GM11168 (cell line): Measurements from ENCODE around the gene RPL39L.
"Not testable (repeated sequence)": the region's sequence is repeated elsewhere in the genome, so short reads cannot be mapped to it uniquely, and the experiment has no call there.

ENCODE experiments used
- in situ Hi-C: fragments of 300-500 bp; cut with MboI; formaldehyde crosslinking; loops from one replicate; pipeline ENCODE4 v1.12.0; 2022; ENCODE audit warnings: low sequenced_read_pairs; ENCODE audit not compliant: unreplicated experiment

The RPL39L gene

DNA sequence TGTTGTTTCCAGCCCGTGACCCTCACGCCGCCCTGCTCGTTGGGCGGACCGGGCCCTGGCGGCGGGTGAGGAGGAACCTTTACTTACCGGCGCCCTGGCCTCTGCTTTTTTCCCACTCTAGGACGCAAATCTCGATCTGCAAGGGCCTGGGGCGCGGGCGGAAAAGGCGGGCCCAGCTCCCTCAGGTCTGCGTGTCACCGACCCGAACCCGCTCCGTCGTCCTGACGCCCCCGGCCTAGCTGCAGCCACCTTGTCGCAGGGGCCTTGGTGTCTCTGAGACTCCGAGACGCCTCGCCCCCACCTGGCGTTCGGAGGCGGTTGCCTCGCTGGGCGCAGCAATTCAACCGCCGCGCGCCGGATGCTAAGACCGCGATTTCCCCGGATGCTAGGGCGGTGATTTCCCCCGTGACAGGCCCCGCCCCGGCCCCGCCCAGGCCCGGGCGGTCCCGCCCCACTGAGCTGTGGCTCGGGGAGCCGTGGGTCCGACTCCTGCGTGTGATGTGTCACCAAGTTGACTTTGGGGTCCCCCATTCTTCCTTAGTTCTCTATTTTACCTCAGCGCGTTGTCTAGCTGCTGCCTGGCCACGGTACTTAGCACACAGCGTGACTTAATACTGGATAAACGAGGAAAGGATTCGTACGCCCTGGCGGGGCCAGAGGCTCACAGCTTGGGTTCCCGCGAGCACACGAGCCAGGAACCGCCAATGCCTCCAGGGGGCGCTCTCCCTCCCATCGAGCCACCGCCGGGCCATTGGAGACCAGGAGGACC lies at the start of gene RPL39L:
Gene RPL39L (minus strand): TSS at position 371 of the 769 bp plus-strand sequence. CDS start 18,196 bp downstream, outside the sequence.
- in situ Hi-C loops: no loop called here

DNA sequence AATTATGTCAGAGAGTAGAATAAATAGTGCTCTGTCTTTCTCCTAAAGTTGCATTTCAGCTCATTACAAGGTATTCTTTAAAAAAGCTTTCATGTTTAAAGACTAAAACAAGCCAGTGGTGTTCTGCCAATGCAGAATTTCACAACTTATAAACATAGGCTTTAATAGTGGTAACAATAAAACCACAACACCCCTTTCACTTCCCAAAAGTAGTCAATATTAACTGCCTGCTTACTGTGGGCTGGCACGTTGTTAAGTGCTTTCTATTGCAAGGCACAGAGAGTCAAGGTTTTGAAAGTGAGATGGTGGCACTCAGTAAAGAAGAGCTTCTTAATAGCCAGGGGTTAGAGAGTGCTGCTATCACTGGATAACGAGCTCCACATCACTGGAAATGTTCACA lies 49.6 kb upstream of the RPL39L start:
- in situ Hi-C loops: no loop called here

DNA sequence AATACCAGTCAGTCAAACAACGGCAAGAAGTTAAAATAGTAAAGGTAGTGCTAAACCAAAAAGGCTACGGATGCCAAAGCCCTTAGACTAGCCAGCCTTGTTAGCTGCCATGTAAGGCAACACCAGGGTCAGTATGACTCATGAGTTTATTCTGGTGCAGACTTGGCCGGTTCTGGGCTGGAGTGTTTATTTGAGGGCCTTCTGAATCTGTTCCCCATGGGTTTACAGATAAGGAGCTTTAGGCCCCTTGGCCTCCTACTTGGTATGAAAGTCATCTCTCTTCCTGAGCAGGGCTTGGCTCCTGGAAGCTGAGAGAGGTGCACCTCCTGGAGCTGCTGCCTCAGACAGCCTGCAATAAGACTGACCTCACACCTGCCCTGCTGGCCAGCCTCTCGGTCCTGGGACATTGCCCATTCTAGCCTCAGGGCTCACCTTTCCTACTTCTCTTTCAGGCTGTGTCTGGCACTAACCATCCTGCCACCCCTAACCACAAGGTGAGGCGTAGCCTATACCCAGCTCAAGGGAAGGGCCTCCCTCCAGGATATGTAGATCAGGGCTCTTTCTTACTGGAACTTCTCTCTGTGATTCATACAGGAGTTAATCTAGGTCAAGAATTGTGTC lies 47.6 kb upstream of the RPL39L start:
- in situ Hi-C loops: no loop called here

DNA sequence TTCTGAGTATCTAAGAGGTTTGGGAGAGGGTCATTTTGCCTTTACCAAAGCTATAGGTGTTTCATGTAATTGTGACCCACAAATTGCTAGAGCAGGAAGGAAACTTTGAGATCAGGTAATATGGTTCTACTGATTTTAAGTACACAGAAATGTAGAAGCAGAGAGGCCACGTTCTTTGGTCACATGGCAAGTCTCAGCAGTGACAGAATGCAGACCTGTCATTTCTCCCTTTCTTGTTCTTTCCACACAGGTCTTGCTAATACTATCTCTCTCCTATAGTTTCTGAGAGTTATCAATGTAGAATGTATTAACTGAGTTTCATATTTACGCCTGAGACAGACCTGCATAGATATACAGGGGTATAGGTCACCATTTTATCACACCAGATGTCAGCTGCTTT lies 47.1 kb upstream of the RPL39L start:
- in situ Hi-C loops: no loop called here

DNA sequence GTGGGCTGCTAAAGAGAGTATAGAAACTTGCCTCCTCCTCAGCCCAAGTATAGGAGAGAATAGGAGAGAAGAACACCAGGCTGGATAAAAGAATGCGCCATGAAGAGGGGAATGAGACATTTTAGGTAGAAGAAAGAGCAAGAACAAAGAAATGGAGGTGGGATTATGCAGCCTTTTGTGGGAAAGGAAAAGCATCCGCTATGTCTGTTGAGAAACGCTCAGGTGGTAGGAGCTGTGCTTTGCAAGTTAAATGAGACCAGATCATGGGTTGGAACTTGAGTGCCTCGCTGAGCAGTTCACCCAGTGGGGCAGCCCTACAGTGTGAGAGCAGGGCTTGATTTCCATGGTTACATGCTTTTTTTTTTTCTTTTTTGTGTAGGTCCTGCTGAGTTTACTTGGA lies 46.5 kb upstream of the RPL39L start:
- in situ Hi-C loops: no loop called here

DNA sequence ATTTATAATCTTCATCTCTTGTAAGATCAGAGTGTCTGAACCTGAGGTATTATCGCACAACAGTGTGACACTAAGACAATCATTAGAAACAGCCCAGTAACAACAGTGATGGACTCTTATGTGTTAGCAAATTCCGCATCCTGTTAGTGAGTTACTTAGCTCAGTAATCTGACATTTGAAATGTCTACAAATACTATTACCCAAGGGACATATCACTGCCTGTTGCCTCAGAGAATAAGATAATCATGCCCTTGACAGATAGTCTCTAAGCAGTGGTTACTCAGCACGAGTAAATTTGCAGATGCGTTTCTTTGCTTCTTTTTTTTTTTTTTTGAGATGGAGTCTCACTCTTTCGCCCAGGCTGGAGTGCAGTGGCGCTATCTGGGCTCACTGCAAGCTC lies 44.6 kb upstream of the RPL39L start:
- in situ Hi-C loops: no loop called here

DNA sequence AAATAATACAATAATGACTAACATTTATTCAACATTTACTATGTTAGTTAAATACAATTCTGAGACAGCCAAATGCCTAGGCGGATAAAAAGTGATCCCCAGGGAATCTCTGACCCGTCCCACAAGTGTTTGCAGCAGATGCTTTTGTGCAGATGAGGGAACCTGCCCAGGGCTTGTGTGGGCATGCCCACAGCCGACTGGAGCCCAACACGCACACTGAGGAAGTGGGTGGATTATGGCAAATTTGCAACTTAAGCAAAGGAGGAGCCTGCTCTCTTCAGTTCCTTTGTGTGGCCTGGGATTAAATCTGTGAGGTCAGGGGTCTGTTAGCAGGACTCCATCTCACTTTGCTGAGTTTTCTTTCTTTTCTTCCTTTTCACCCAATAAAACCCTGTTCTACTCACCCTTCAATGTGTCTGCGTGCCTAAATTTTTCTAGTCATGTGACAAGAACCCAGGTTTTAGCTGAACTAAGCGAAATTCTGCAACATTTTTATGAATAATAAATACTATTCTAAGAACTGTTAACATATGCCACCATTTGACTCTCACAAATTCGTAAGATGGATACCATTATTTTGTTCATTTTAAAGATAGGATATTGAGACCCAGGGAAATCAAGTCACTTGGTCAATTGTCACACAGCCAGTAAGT lies 44.0 kb upstream of the RPL39L start:
- in situ Hi-C loops: no loop called here

DNA sequence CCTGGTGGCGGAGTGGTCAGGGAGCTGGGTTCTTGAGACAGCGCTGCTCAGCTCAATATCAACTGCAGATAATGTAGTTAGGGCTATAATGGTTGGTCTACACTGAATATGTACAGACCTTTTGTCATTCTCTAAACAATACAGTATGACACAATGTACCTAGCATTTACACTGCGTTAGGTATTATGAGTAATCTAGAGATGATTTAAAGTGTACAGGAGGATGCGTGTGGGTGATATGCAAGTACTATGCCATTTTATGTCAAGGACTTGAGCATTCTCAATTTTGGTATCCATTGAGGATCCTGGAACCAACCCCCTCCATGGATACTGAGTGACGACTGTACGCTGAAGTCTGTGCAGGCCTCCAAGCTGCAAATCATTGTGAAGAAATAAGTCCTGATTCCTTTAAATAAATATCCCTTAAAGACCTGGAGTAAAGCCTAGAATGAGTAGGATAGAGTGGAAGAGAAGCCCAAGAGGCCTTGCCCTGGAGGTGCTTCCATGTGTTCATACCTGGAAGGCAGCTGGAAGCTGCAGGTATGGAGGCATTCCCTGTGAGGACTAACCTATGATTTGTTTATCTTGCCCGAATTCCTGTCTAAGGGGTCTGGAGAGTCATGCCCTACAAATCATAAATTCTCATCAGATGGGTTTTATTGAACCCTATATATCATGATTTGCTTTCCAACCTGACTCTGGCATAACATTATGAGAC lies 42.3 kb upstream of the RPL39L start:
- in situ Hi-C loops: no loop called here

DNA sequence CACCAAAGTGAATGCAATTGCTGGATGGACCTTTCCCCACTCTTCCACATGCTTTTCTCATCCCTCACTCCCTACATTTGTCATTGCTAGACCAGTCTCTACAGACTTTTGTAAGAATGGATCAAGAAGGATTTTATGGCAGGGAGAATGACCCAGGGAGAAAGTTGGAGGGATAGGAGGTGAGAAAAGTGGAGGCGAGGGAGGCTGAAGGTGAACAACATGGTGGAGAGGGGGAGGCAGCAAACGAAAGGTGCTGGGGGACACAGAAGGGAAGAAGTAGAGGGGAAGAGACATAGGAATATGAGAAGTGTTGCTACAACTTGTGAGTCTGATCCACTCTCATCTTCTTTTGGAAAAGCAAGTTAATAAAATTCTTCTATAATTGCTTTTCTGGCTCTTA lies 33.6 kb upstream of the RPL39L start:
- in situ Hi-C loops: no loop called here

DNA sequence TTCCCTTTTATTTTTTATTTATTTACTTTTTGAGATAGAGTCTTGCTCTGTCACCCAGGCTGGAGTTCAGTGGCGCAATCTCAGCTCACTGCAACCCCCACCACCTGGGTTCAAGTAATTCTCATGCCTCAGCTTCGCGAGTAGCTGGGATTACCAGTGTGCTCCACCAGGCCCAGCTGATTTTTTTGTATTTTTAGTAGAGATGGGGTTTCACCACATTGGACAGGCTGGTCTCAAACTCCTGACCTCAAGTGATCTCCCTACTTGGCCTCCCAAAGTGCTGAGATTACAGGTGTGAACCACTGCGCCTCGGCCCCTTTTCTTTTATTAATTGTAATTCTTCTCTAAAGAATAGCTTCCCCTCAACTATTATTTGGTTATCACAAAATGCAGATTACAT lies 31.6 kb upstream of the RPL39L start:
- in situ Hi-C loops: not testable (repeated sequence)

DNA sequence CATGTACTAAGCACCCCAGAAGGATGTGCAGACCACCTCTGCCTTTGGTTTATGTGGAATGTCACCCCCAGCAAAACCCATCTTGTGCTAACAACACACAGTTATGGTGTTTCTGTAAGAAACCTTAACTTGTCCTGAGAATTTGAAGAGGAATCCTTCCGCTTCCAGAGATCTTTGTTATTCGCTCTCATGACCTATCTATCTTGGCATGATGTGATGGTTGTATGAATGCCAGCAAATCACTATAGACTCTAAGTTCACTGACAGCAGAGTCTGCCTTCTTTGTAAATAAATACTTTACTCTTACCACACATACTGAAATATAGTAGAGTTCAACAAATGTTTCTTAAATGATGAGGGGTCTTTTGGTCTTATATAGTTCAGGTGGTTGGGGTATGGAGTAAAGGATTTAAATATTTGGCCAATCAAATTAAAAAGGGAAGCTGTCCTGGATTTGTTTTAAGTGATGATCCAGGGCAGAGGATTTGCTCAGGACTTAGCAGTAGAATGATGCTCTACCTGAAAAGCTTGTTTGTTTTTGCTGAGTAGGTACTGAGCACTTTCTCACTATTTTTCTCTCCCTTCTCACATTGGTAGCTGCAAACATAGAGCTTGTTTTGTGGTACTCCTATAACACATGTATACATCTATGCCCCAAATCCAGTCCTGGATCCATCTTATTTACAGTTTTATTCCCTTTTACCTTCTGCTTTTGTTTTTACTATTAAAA lies 30.1 kb upstream of the RPL39L start:
- in situ Hi-C loops: loop anchor here (10.0 kb wide), 1 partner anchor 55 kb away; no protein-coding TSS in a partner anchor

DNA sequence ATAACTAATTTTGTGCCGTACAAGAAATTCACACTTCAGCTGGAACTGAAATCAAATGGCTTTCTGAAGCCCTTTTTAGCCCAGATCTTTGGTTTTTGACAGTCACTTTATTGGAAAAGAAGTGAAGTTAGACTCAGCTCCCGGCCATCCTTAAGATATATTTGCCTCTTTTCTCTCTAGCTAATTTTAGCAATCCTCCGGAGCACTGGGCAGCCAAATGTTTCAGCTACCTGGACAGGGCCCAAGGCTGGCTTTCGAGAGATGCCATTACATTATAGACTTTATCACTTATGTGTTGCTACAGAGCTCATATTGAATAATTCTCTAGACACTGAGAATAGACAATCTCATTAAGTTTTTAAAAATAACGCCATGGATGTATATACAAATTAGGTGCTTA lies 28.5 kb upstream of the RPL39L start:
- in situ Hi-C loops: loop anchor here (10.0 kb wide), 1 partner anchor 53 kb away; no protein-coding TSS in a partner anchor

DNA sequence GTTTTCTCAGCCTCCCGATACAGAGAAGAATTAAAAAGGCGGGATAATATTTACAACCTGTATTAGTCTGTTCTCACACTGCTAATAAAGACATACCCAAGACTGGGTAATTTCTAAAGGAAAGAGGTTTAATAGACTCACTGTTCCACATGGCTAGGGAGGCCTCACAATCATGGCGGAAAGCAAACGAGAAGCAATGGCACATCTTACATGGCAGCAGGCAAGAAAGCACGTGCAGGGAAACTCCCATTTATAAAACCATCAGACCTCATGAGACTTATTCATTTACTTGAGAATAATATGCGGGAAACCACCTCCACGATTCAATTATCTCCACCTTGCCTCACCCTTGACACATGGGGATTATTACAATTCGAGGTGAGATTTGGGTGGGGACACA lies 27.5 kb upstream of the RPL39L start:
- in situ Hi-C loops: loop anchor here (10.0 kb wide), 1 partner anchor 52 kb away; no protein-coding TSS in a partner anchor

DNA sequence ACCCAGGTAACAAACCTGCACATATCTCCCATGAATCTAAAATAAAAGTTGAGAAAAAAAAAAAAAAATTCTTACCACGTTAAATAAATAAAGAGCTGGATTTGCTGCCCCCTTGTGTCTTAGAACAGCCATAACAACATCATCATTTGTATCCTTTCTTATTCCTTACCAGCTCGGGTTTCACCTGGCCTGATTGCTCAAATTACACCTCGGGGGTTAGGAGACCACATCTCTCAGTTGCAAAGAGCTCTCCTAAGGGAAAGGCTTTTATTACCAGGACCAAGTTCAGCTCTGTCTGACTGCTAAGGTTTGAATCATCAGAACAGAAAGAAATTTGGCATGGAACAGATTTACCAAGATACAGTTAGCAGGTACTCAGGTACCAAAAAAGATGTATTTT lies 25.8 kb upstream of the RPL39L start:
- in situ Hi-C loops: loop anchor here (10.0 kb wide), 1 partner anchor 50 kb away; no protein-coding TSS in a partner anchor

DNA sequence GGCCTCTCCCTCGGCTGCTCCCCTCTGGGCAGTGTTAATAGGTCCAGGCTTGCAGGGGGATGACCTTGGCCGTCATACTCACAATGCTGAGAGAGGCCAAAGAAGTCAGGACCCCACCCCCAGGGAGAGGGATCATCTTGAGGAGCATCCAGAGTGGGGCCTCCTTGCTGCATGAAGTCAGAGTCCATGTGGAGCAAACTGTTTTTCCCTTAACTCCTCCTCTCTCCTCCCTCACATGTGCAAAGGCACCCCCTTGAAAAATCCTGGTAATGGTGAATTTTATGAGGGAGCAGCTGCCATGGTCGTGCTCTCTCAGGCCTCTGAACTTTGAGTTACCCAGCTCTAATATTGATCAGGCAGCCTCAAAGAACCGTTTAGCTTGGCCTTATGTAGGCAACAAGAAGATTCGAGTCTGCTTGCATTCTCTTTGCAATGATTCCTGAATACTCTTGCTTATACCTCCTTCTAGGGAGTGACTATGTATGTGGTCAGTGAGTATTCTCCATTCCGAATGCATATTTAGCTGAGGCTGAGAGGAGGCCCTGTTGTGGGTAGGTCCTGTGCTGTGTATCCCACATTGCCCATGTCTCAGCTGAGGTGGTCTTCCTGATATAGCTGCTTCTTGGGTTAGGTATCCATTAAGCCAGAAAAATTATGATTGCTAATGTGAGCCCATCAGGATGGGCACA lies 23.1 kb upstream of the RPL39L start:
- in situ Hi-C loops: loop anchor here (10.0 kb wide), 1 partner anchor 48 kb away; no protein-coding TSS in a partner anchor

DNA sequence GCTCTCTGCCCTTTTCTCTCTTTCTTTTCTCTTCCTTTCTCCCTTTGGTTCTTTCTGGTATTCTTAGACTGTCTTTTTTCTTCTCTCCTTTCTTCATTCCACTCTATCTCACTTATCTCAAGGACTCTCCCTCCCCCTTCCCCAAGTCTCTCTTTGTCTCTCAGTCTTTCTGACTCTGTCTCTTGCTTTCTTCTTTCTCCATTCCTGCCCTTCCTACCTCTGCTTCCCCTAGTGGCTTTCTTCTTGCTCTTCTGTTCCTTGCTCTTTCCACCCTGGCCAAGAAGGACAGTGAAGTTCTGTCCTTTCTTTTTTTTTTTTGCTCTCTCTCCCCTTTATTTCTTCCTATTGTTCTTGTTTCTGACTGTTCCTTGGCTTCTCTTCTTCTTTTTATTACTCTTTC lies 22.3 kb upstream of the RPL39L start:
- in situ Hi-C loops: loop anchor here (10.0 kb wide), 1 partner anchor 47 kb away; no protein-coding TSS in a partner anchor

DNA sequence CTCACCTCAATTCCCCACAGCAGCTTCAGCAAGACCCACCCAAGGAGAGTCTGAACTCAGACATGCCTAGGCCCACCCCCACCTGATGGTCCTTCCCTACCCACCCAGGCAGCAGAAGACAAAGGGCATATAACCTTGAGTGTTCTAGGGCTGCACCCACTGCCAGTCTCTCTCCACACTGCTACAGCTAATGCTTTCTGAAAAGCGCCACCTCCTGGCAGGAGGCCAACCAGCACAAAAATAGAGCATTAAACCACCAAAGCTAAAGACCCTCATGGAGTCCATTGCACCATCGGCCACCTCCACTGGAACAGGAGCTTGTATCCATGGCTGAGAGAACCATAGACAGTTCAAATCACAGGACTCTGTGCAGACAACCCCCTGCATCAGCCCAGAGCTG lies 11.3 kb upstream of the RPL39L start:
- in situ Hi-C loops: no loop called here

DNA sequence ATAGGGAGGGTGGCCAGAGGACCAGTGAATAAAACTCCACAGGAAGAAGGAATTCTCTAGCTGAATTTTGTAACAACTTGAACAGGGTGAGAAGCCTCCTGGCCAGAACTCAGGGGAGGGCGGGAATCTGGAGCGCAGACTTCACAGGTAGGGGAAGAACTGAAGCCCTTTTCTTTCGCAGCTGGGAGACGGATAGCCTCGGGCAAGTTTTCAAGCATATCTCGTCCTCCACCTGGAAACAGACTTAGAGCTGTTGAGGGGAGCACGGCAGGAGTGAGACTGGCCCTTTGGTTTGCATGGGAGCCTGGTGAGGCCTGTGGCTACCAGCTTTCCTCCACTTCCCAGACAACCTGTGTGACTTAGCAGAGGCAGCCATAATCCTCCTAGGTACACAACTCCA lies 10.9 kb upstream of the RPL39L start:
- in situ Hi-C loops: no loop called here

DNA sequence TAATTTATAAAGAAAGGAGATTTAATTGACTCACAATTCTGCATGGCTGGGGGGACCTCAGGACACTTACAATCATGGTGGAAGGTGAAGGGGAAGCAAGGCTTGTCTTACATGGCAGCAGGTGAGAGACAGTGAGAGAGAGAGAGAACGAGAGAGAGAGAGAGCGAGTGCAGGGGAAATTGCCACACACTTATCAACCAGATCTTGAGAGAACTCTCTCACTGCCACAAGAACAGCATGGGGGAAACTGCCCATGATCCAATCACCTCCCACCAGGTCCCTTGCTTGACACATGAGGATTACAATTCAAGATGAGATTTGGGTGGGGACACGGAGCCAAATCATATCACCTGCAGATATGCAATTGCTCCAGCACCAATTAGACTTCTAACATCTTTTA lies 7.1 kb upstream of the RPL39L start:
- in situ Hi-C loops: loop anchor here (10.0 kb wide), 1 partner anchor 302 kb away; the partner anchor contains the start of gene ADIPOQ
